ENCODE measurements around the gene CEP85. TPM values are rescaled to one million over a fixed set of nuclear protein-coding genes. Genes with fewer than 3 reads are reported as not detected.
"Not testable (repeated sequence)": the region's sequence is repeated elsewhere in the genome, so short reads cannot be mapped to it uniquely, and the experiment has no call there.

Gene CEP85
- total RNA-seq, 2 experiments from 2014 or later, result 36.0 to 37.2 TPM

DNA sequence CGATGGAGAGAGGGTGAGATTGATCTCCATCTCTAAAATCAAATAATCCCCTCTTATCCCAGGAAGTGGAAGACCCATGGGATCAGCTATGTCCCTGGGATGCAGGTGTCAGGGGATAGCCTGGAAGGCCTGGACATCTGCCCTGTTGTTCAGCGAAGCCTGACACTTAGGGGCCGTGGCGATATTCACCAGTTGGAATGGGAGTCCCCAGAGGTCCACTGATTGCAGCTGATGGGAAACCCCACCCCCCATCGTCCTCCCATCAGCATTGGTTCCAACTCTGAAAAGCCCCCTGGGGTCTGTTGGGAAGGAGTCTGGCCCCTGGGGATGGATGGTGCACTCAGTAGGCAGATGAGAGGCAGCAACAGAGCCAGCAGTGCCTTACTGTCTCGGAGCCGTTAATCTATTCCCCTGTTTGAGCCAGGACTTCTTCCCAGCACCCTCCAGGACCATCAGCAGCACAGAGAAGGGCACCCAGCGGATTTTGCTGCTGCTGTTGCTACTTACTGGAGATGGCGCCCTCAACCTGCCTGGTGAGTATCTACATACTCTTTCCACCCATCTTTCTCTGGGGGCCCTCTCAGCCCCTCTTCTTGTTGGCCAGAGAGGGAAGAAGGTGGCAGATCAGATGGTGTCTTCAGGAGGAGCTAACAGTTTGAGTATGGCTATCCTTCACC is 30.2 kb upstream of the CEP85 start:
- no peak overlapping the region for H3K4me3 Mint-ChIP-seq
- peak overlapping the region; percentile 95 for H3K27ac Mint-ChIP-seq

DNA sequence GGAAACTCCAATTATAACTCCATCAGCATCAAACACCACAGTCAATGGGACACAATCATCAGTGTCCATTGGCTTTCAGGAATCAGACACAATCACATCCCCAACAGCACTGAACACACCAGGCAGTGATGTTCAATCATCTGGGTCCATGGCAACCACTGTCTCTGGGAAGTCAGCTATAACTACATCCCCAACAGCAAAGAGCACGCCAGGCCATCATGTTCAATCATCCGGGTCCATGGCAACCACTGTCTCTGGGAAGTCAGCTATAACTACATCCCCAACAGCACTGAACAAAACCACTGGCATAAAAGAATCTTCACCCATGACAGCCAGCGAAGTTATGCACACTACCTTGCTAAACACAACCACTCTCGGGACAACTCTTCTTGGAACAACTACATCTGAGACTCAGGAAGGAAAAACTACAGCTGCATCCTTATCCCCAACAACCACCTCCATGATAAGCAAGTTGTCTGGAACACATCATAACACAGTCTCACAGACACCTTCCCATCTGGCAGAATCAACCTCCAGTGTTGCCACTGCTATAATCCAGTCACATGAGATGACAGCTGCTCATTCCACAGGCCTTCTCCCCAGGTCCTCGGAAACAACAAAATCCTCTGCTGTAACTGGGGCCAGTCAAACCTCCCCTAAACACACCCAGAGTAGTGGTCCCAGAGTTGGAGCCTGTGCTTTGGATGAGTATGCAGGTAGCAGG is 23.7 kb upstream of the CEP85 start:
- Mint-ChIP-seq H3K4me3 (no peak overlapping the region), H3K36me3 (no peaks in the 10 kb centered on the region), H3K27ac (no peak overlapping the region), H3K9me3 (no peaks in the 10 kb centered on the region), H3K27me3 (peaks cover 14% of the 10 kb centered on the region), H3K4me1 (no peaks in the 10 kb centered on the region)
- DNase-seq (no peak), ATAC-seq (ENCODE audit: low read depth) (no peak)
- POLR2A ChIA-PET, result interaction anchor here (0.6 kb wide), 3 partner anchors 69 to 336 kb away, joined by 3 to 8 read pairs (median 3); no protein-coding TSS in a partner anchor

More for the DNA sequence above, 30.2 kb upstream of the CEP85 start:
- ATAC-seq (ENCODE audit: low read depth) (no peak), DNase-seq (no peak)
- H3K4me1 Mint-ChIP-seq, result peaks cover 22% of the 10 kb centered on the region
- no peaks in the 10 kb centered on the region for H3K9me3 Mint-ChIP-seq
- peaks cover 4% of the 10 kb centered on the region for H3K27me3 Mint-ChIP-seq
- H3K36me3 Mint-ChIP-seq, result no peaks in the 10 kb centered on the region
- POLR2A ChIA-PET, result interaction anchor here (1.0 to 2.4 kb wide), 4 partner anchors 26 to 31 kb away, joined by 3 to 6 read pairs (median 4); partner anchors contain the start of gene CEP85

DNA sequence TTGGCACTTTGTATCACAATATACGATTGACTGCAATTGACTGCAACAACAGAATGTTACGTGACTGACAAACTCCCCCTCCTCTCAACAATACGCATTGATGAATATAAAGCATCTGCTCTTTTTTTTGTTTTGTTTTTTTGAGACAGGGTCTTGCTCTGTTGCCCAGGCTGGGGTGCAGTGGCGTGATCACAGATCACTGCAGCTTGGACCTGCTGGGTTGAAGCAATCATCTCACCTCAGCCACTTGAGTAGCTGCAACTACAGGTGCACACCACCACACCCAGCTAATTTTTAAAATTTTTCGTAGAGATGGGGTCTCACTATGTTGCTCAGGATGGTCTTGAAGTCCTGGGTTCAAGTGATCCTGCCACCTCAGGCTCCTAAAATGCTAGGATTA is 21.3 kb upstream of the CEP85 start:
- H3K4me3 Mint-ChIP-seq, result no peak overlapping the region
- POLR2A ChIA-PET, result no interaction called here
- no peak for DNase-seq

DNA sequence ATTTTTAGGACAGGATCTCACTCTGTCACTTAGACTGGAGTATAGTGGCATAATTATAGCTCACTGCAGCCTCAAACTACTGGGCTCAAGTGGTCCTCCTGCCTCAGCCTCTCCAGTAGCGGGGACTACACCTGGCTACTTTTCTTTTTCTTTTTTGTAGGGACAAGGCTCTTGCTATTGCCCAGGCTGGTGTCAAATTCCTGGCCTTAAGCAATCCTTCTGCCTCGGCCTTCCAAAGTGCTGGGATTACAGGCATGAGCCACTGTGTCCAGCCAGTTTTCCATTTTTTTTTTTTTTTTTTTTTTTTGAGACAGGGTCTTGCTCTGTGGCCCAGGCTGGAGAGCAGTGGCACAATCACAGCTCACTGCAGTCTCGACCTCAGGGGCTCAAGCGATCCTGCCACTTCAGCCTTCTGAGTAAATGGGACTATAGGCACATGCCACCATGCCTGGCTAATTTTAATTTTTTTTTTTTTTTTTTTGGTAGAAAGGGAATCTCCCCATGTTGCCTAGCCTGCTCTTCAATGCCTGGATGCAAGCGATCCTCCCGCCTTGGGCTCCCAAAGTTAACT is 20.6 kb upstream of the CEP85 start:
- no peaks in the 10 kb centered on the region for H3K9me3 Mint-ChIP-seq
- peaks cover 13% of the 10 kb centered on the region for H3K27me3 Mint-ChIP-seq
- no peak for ATAC-seq (ENCODE audit: low read depth)
- no peak for DNase-seq
- H3K36me3 Mint-ChIP-seq, result no peaks in the 10 kb centered on the region
- H3K4me1 Mint-ChIP-seq, result no peaks in the 10 kb centered on the region
- no peak overlapping the region for H3K4me3 Mint-ChIP-seq
- POLR2A ChIA-PET, result no interaction called here
- H3K27ac Mint-ChIP-seq, result no peak overlapping the region

More for the DNA sequence above, 21.3 kb upstream of the CEP85 start:
- Mint-ChIP-seq H3K36me3 (no peaks in the 10 kb centered on the region), H3K4me1 (no peaks in the 10 kb centered on the region), H3K27me3 (peaks cover 13% of the 10 kb centered on the region), H3K27ac (no peak overlapping the region), H3K9me3 (no peaks in the 10 kb centered on the region)
- ATAC-seq (ENCODE audit: low read depth), result no peak

DNA sequence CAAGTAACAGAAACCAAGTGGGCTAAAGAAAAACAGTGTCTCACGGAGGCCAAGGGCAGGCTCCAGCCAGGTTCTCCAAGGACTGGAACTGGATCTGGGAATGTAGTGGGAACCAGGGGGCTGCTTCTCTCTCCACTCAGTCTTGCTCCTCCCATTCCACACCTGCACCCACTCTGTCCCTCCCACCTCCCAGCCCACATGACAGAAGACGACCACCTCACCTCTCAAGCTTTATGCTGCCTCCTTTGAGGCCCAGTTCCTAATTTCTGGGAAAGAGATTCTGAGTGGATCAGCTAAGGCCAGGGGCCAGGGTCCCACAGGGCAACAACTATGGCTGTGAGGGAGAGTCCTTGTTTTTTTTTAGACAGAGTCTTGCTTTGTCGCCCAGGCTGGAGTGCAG is 18.8 kb upstream of the CEP85 start:
- POLR2A ChIA-PET, result interaction anchor here (0.7 kb wide), 1 partner anchor 1864 kb away, joined by 5 read pairs; no protein-coding TSS in a partner anchor
- ATAC-seq (ENCODE audit: low read depth), result no peak
- no peak overlapping the region for H3K4me3 Mint-ChIP-seq
- H3K36me3 Mint-ChIP-seq, result no peaks in the 10 kb centered on the region
- no peak overlapping the region for H3K27ac Mint-ChIP-seq
- H3K9me3 Mint-ChIP-seq, result no peaks in the 10 kb centered on the region
- H3K27me3 Mint-ChIP-seq, result peaks cover 10% of the 10 kb centered on the region
- DNase-seq, result no peak
- H3K4me1 Mint-ChIP-seq, result no peaks in the 10 kb centered on the region

DNA sequence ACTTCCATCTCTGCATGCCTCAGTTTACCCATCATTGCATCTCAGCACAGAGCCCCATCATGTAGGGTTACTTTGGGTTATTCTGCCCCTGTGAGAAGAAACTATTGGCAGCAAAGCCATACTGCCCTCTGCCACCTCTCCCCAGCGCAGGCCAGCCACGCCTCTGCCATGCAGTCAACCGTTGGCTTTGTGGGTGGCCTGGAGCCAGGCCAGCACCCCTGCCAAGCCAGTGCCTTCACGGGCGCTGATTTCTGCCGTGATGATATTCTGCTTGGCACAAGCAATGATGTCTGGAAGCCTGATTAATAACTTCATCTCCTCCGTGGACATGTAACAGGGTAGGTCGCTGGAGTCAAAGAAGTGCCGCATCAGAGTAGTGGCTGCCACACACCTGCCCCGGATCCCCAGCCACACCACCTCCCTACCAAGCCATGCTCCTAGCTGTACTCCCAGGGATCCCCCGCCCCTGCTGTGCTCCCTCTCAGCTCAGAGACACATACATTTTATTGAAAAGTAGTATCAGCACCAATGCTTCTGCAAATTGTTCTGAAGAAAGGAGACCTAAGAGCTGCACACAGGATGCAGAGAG is 15.0 kb upstream of the CEP85 start:
- H3K27ac Mint-ChIP-seq, result no peak overlapping the region
- ATAC-seq (ENCODE audit: low read depth), result no peak
- no peaks in the 10 kb centered on the region for H3K36me3 Mint-ChIP-seq
- no peaks in the 10 kb centered on the region for H3K4me1 Mint-ChIP-seq
- POLR2A ChIA-PET, result no interaction called here
- H3K27me3 Mint-ChIP-seq, result peaks cover 15% of the 10 kb centered on the region
- no peaks in the 10 kb centered on the region for H3K9me3 Mint-ChIP-seq
- no peak for DNase-seq
- H3K4me3 Mint-ChIP-seq, result no peak overlapping the region

DNA sequence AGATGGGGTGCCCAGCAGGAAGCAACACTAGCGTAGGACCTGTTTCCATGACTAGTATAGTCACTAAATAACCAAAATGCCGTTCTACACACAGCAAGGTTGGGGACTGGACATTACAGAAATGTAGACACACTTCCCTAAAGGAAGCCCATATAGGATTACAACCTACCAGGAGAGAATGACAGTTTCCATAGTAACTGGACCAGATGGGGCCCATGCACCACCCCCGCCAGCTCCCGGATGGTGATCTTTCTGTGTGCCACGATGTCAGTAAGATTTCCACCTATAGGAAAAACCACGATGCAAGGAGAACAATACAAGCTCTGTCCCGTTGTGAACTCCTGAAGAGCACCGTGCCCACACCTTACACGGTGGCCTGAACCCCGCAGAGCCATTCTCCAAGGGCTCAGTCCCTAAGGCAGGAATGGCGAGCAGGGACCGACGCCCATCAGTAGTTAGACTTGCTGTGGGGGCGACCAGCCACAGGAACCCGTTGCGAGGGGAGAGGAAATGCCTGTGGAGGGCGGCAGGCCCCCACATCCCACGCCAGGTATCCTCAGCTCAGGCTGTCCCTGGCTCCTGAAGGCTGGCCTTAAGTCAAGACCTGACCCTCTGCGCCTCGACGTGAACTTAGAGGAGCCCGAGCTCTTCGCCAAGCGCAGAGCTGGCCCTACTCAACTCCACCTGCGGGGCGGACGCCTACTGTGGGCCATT is 13.6 kb upstream of the CEP85 start:
- H3K4me1 Mint-ChIP-seq, result no peaks in the 10 kb centered on the region
- ATAC-seq (ENCODE audit: low read depth), result no peak
- POLR2A ChIA-PET, result interaction anchor here (0.6 kb wide), 1 partner anchor 13 kb away, joined by 5 read pairs; no protein-coding TSS in a partner anchor
- no peak overlapping the region for H3K27ac Mint-ChIP-seq
- no peak for DNase-seq
- no peaks in the 10 kb centered on the region for H3K9me3 Mint-ChIP-seq
- no peaks in the 10 kb centered on the region for H3K36me3 Mint-ChIP-seq
- no peak overlapping the region for H3K4me3 Mint-ChIP-seq
- H3K27me3 Mint-ChIP-seq, result peaks cover 13% of the 10 kb centered on the region

DNA sequence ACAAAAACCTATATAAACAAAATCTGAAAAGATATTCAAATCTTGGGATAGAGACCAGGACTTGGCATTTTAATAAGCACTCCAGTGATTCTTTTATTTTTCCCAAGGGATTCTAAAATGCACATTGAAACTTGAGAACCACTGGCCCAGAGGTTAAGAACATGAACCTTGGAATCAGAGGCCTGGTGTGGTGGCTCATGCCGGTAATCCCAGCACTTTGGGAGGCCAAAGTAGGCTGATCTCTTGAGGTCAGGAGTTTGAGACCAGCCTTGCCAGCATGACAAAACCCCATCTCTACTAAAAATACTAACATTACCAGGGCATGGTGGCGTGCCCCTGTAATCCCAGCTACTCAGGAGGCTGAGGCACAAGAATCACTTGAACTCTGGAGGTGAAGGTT is 12.9 kb upstream of the CEP85 start:
- ATAC-seq (ENCODE audit: low read depth) (no peak), DNase-seq (no peak)
- H3K27ac Mint-ChIP-seq, result no peak overlapping the region
- peaks cover 4% of the 10 kb centered on the region for H3K4me1 Mint-ChIP-seq
- peaks cover 19% of the 10 kb centered on the region for H3K27me3 Mint-ChIP-seq
- POLR2A ChIA-PET, result interaction anchor here (0.6 kb wide), 1 partner anchor 14 kb away, joined by 5 read pairs; no protein-coding TSS in a partner anchor
- H3K9me3 Mint-ChIP-seq, result no peaks in the 10 kb centered on the region
- H3K36me3 Mint-ChIP-seq, result no peaks in the 10 kb centered on the region
- no peak overlapping the region for H3K4me3 Mint-ChIP-seq

DNA sequence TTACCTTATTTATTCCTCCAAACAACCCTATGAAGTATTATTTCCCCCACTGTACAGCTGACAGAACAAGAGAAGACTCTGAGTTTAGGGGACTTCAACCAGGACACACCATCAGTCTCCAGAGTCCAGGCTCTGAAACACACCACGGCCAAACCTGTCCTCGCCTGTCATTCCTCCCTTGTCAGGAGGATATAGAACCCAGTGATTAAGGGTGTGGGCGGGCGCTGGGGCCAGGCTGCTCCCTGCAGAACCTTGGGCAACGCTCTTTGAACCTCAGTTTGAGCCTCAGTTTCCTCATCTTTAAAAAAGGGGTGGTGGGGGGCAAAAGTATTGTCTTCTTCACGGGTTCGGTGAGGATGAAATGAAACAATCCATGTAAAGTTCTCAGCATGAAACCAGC is 9.4 kb upstream of the CEP85 start:
- no peak overlapping the region for H3K4me3 Mint-ChIP-seq
- no peaks in the 10 kb centered on the region for H3K36me3 Mint-ChIP-seq
- no peaks in the 10 kb centered on the region for H3K9me3 Mint-ChIP-seq
- POLR2A ChIA-PET, result no interaction called here
- peaks cover 4% of the 10 kb centered on the region for H3K4me1 Mint-ChIP-seq
- DNase-seq (no peak), ATAC-seq (ENCODE audit: low read depth) (no peak)
- H3K27me3 Mint-ChIP-seq, result peaks cover 29% of the 10 kb centered on the region
- H3K27ac Mint-ChIP-seq, result no peak overlapping the region

DNA sequence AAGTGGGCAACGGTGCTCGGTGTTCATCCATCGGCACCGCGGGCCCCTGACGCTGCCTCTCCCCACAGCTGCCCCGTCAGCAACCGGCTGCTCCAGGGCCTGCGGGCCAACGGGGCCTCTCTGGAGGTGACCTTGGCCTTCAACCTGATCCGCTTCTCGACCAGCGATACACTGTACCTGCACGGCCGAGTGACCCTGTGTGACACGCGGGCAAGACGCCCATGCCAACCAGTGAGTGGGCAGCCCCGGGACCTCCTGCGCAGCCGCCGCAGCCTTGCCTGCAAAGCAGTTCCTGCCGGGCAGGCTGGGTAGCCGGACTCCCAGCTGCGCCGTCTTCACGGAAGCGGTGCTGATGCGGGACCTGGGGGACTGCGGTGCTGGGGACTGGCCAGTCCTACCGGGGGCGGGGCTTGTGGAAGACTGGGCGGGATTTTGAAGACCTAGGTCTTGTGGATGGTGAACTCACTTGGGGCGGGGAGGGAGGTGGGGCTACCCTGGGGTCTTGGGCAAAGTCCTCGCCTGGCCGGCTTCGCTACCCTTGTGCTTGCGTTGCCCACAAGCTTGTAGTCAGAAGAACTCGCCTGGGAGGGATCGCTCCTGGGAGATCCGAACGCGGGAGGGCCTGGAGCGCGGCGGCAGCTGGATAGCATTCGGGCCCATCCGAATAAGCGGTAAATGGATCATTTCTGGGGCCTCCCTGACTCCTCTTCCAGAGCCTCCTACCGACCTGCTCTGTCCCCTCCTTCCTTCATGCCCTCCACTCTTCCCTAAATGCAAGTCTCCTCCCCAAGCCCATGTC is 8.8 kb upstream of the CEP85 start:
- H3K27me3 Mint-ChIP-seq, result peaks cover 29% of the 10 kb centered on the region
- no peaks in the 10 kb centered on the region for H3K36me3 Mint-ChIP-seq
- peak overlapping the region; percentile 88 for H3K4me3 Mint-ChIP-seq
- peak; percentile 81 for ATAC-seq (ENCODE audit: low read depth)
- peak overlapping the region; percentile 27 for H3K27ac Mint-ChIP-seq
- peak; percentile 60 for DNase-seq
- H3K9me3 Mint-ChIP-seq, result no peaks in the 10 kb centered on the region
- POLR2A ChIA-PET, result no interaction called here
- H3K4me1 Mint-ChIP-seq, result peaks cover 4% of the 10 kb centered on the region

DNA sequence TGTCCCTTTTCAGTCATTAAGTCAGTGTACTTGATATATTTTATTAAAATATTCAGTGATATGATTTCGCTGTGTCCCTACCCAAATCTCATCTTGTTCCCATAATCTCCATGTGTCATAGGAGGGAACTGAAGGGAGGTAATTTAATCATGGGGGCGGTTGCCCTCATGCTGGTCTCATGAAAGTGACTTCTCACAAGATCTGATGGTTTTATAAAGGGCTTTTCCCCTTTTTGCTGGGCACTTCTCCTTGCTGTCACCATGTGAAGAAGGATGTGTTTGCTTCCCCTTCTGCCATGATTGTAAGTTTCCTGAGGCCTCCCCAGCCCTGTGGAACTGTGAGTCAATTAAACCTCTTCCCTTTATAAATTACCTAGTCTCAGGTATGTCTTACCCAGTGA is 3.3 kb upstream of the CEP85 start:
- POLR2A ChIA-PET, result interaction anchor here (0.6 to 1.0 kb wide), 2 partner anchors 21 to 27 kb away, joined by 3 read pairs; no protein-coding TSS in a partner anchor
- DNase-seq; H3K4me3 Mint-ChIP-seq; H3K27ac Mint-ChIP-seq; H3K9me3 Mint-ChIP-seq; ATAC-seq (ENCODE audit: low read depth); H3K36me3 Mint-ChIP-seq: not testable (repeated sequence)
- peaks cover 10% of the 10 kb centered on the region for H3K4me1 Mint-ChIP-seq
- peaks cover 14% of the 10 kb centered on the region for H3K27me3 Mint-ChIP-seq

DNA sequence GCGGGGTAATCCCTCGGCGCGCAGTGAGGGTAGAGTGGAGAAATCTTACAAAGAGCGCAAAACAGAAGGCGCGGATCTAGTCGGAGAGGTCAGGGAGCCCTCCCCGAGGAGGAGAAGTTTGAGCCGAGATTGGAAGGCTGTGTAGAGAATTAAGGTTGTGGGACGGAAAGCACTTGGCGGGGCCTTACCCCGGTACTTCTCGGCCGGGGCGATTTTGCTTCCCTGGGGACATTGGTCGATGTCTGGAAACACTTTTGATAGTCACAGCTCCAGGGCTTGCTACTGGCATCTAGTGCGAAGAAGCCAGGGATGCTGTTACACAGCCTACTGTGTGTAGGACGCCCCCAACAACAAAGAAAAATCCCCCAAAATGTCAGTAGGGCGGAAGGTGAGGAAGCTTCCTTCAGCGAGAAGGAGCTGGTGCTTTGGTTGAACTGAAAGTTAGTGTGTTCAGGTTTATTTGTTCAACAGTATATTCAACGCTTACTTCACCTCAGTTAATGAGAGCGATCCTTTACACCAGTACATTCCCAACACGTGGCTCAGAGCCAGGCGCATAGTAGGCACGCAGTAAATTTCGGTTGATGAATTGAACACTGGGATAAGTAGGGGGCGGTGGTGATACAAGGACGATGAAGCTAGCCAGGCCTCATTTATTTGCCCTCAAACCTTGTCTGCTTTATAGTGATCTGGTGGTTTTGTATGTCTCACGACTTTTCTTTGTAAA is 807 bp downstream of the CEP85 start:
- no peaks in the 10 kb centered on the region for H3K9me3 Mint-ChIP-seq
- POLR2A ChIA-PET, result interaction anchor here (0.5 to 2.0 kb wide), 20 partner anchors 30 to 237 kb away, joined by 3 to 21 read pairs (median 4); partner anchors contain the start of genes ZNF593 and ZNF593OS
- H3K4me3 Mint-ChIP-seq, result peak overlapping the region; percentile 100
- ATAC-seq (ENCODE audit: low read depth) (no peak), DNase-seq (no peak)
- H3K27ac Mint-ChIP-seq, result peak overlapping the region; percentile 97
- no peaks in the 10 kb centered on the region for H3K27me3 Mint-ChIP-seq
- H3K36me3 Mint-ChIP-seq, result peaks cover 19% of the 10 kb centered on the region
- peaks cover 33% of the 10 kb centered on the region for H3K4me1 Mint-ChIP-seq

Measured in activated naive CD8-positive, alpha-beta T cell treated with anti-CD3 and anti-CD28 coated beads, Interleukin-2, amount 10 ng/mL, durations not matched to agents 7 days and 5 days (primary cell).